Putamen (tissue), 1 donor: Measurements from ENCODE around the gene BMPR1A.
A peak's percentile ranks its signal among the peaks of the same experiment; 100 is the strongest.
"Not testable (repeated sequence)": the region's sequence is repeated elsewhere in the genome, so short reads cannot be mapped to it uniquely, and the experiment has no call there.

Experiments used
- DNase-seq: peaks from one replicate; pipeline ENCODE4 v3.0.0-alpha.2; 2016; ENCODE audit warnings: low spot score

Gene BMPR1A

DNA sequence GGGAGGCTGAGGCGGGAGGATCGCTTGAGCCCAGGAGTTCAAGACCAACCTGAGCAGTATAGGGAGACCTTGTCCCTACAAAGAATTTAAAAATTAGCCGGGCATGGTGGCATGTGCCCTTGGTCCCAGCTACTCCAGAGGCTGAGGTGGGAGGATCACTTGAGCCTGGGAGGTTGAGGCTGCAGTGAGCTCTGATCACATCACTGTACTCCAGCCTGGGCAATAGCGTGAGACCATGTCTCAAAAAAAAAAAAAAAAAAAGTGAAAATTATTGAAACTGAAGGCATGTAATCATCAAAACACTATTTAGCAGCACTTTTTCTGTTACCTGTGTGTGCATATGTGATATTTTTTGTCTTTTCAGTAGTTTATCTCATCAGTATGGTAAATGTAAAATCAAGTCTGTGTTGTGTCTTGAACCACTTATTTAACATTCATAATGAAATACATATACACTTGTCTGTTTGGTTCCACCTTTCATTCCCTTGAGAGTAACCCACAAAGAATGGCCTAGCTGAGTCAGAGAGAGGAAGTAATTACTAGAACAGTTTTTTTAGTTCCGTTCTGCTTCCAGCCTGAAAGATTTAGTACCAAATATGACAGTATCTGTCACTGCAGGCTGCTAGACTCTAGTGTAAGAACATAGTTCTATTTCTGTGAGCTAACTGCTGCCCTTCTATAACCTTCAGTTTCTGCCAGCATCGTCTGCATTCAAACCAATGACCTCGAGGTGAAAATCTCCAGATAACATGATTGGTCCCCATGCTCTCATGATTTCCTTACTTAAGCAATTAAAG is 132.4 kb downstream of the BMPR1A start:
- DNase-seq = no peak

DNA sequence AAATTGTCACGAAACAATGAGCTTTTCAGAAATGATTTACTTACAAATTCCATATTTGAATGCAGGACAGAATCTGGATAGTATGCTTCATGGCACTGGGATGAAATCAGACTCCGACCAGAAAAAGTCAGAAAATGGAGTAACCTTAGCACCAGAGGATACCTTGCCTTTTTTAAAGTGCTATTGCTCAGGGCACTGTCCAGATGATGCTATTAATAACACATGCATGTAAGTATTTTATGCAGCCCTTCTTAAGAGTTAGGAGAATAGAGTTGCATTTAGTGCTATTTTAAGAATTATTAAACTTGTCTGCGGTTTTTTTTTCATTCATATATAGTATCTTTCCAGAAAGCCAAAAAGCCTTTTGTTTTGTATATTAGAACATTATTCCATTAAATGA is 133.6 kb downstream of the BMPR1A start:
- DNase-seq = no peak

DNA sequence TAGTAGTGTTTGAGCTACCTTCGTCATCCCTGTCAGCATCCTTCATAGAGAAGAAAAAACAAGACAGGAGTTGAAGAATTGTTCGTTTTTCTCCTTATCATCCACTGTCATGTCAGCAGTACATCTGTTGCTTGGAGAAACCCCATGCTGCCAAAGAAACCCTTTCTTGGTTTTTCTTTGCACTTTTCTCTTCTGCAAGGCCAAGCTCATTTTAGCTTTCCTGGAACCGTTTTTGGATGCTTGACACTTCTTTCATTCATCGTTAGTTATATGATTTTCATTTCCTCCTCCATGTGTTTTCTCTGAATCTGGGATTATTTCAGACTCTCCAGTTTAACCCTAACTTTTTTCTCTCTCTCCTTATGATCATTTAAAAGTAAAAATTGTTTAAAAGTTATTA is 142.1 kb downstream of the BMPR1A start:
- no peak for DNase-seq

DNA sequence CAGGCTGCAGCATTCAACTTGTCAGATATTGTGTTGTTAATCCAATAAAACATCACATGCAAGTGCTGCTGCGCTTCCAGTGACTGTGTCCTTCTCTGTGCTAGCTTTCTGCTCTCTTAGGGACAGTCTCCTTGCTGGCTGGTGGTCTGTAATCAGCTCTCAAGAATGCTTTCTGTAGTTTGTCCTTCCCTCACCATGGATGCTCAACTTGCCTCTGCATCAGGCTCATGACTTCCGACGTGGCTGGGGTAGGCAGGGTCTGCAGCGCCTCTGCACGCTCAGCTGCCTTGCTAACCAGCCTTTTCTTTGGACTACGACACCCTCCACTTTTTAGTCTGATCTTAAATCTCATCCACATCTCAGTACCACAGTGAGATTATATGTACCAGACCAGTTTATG is 142.7 kb downstream of the BMPR1A start:
- no peak for DNase-seq

DNA sequence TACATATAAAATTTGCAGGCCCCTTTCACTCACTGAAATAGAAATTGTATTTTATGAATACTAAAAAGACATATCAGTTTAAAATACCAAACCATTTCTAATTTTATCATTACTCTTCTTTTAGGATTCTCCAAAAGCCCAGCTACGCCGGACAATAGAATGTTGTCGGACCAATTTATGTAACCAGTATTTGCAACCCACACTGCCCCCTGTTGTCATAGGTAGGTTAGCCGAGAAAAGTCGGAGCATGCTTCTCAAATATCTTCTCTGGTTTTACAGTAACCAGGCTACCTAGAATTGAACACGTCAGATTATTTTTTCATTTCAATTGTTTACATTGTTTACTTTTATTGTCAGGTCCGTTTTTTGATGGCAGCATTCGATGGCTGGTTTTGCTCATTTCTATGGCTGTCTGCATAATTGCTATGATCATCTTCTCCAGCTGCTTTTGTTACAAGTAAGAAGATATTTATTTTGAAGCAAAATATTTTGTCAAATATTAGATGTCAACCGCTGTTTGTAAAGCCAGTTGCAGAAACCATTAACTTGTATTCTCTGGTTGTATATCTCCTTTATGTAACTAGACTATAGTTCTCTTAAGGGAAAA is 143.4 kb downstream of the BMPR1A start:
- peak; percentile 69 for DNase-seq

DNA sequence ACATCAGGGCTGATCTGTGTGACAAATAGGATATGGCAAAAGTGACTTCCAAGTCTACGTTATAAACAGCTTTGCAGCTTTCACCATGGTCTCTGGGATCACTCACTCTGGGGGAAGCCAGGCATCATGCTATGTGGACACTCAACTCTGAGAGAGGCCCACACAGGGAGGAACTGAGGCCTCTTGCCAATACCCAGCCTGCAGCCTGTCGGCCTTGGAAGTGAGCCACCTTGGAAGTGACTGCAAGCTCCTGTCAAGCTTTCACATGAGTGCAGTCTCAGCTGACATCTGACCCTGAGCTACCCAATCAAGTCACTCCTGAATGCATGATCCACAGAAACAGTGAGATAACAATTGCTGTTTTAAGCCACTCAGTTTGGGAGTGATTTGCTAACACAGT is 144.5 kb downstream of the BMPR1A start:
- peak; percentile 42 for DNase-seq

DNA sequence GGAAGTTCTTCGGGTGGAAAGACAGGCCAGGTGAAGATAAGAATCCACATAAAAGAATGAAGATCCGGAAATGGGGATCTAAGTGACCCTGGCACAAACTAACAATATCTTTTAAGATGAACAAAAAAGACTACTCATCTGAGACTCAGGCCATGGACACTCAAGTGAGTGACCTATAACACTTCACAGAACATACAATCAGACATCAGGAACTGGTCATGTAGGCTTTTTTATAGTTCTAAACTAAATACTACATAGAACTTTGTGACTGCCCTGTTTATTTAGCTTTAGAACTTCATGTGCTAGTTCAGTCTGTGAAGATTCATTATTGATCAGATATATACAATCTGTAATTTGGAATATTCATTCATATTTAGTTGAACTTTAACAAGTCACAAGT is 148.2 kb downstream of the BMPR1A start:
- DNase-seq = no peak

DNA sequence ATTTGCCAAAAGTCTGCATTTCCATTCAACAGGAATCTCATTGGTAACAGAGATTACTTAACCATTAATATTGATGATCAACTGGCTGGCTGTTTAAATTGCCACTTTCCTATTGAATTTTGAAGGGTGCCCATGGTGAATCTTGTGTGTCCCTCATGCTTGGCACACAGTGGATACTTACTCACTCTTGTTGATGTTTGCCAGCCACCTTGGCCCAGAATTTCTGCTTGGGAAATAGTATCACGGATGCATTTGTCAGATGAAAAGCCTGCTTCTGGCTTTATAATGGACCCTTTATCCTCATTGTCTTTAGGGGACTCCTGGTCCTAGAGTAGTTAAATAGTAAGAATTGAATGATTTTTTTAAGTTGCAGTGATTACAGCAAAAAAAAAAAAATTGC is 149.0 kb downstream of the BMPR1A start:
- no peak for DNase-seq

DNA sequence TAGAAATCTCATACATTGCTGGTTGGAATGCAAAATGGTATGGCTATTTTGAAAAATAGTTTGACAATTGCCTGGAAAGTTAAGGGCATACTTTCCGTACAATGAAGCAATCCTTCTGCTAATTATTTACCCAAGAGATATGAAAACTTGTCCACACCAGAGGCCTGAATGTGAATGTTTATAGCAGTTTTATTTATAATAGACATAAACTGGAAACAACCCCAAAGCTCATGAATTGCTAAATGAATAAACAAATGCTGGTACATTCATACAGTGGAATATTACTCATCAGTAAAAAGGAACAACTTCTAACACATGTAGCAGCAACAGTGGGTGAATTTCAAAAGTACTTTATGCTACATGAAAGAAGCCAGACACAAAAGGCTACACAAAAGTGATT is 158.3 kb downstream of the BMPR1A start:
- DNase-seq = no peak

DNA sequence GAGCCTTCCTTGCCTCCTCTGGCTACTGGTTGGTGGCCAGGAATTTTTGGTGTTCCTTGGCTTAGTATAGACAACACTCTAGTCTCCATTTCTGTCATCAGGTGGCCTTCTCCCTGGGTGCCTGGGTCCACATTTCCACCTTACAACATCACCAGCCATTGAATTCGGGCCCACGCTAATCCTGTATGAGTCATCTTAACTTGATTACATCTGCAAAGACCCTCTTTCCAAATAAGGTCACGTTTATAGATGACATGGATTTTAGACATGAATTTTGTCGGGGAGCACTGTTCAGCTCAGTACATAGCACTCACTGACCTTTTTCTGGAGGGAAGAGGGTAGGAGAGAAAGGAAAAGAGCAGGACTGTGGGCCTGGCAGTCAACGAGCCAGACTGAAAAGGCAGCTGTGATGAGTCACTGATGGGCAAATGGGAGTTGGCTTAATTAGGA is 161.6 kb downstream of the BMPR1A start:
- DNase-seq = no peak

DNA sequence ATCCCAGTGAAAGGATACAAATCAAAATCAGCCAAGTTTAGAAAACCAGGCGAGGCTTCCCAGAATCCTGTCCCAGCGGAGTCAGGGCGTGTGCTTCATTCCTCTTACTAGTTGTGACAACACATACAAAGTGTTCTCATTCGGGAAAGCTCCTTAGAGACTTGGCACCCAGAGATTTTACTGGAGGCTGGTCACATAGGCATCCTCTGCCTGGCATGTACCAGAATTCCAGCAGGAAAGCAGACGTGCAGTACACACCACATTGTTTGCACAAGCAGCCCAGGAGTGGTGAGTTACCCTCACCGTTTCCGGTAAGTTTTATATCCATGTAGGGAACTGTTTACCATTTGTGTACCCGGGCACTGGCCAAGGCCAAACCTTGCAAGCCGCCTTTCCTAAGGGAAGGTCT is 166.1 kb downstream of the BMPR1A start:
- DNase-seq = no peak

DNA sequence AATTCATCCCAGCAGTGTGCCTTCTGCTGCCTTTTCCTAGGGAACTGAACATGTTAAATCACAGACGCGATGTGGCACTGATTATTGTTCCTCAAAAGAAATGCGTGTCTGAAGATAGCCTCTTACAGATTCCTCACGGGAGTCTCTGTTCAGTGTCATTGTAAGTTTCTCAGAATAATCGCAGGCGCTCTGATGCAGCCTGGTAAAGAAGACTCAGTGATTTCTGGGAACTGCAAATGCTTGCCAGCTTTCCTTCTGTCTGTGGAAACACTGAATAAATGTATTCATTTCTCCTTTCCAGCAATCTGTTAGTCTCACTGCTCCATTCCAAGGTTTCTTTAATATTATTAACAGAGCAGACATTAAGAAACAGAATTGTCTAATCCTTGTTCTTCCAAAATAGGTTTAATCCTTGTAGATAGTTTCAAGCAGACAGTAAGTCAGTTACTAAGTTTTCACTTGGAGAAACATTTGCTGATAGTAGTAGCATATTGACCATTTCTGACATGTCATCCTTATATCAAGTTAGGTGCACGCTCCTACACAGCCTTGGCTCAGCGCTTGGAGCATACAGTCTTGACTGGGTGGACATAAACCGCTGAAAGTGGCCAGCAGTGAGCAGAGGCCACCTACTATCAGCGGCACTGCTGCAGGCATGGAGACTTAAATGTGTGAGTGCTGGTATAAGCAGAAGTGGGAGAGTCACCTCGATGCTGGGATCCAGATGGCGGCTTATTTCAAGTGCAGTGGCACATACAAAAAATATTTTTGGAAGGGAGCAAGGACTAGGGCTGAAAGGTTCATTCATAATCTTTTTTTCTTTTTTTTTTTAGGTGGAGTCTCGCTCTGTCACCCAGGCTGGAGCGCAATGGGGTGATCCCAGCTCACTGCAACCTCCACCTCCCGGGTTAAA is 173.3 kb downstream of the BMPR1A start:
- no peak for DNase-seq

DNA sequence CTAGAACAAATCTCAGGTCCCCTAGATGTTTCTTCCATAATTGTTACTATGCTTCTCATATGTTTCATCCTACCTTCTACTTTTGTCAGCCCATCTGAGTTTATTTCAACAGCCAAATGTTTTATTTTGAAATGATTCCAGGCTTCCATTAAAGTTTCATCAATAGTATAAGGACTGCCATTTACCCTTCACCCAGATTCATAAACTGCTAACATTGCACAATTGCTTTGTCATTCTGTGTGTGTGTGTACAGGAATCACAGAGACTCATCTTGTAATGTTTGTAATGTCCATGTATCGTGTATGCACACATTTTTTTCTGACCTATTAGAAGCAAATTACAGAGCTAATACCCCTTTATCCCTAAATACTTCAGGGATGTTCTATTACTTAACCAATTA is 175.5 kb downstream of the BMPR1A start:
- no peak for DNase-seq

DNA sequence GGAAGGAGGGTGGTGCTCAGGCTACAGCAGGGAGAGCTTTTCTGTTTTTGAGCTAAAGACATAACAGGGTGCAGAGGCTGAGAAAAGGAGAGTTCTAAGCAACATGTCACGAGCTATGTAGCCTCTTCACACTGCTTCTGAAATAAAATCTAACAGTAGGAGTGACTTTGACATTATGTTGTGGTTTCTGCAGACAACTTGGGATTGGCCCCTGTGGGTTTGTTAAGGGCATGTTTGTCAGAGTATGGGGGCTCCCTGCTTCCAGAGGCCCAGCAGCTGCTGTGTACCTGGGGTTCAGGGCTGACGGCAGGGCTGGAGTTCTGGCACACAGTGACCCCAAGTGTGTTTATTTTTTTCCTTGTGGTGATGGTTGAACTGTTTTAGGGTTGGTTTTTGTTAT is 176.3 kb downstream of the BMPR1A start:
- no peak for DNase-seq

DNA sequence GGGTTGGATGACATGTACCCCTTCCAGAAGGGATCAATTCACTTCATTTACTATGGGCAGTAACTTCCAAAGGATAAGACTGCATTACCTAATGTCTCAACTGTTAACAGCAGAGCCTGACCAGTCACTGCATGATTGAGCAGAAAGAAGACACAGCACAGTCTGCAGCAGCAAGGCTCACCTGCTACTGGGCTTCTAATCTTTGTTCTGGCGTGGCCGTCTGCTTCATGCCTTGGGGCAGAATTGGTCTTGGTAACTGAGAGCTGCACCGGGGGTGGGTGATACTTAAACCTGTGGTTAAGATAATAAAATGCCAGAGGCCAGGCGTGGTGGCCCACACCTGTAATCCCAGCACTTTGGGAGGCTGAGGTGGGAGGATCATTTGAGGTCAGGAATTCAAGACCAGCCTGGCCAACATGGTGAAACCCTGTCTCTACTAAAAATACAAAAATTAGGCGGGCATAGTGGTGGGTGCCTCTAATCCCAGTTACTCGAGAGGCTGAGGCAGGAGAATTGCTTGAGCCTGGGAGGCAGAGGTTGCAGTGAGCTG is 177.8 kb downstream of the BMPR1A start:
- not testable (repeated sequence) for DNase-seq

DNA sequence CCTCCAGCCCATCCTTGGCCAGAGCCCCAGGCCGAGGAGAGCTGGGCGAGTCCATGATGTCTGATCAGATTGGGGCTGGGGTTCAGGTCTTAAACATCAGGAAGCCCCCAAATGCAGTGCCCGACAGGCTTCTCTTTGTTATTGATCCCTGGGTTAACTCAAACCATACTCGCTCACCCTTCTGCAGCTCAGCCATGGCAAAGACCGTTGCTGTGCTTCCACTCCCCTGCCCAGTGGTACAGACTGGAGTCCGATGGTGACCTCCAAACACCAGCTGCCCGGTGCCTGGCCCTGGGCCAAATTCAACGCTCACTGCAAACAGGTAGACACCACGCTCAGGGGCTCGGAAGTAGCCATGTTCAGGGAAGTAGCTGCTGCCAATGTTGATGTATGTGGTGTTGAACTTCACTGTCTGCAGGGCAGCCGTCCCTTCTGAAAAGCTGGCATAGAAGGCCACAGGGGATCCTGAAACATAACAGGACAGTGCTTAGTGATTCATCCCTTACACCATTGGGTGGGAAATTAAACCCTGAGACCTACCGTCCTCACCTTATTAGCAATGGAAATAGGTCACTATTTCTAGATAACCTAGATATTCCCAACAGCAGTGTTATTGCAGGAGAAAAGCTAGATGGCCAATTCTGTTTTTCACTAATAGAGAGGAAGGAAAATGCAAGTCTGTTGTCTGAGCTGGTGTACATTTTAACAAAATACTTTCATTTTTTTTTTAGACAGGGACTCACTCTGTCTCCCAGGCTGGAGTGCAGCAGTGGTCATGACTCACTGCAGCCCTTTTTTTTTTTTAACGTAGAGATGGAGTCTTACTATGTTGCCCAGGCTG is 180.5 kb downstream of the BMPR1A start:
- no peak for DNase-seq

DNA sequence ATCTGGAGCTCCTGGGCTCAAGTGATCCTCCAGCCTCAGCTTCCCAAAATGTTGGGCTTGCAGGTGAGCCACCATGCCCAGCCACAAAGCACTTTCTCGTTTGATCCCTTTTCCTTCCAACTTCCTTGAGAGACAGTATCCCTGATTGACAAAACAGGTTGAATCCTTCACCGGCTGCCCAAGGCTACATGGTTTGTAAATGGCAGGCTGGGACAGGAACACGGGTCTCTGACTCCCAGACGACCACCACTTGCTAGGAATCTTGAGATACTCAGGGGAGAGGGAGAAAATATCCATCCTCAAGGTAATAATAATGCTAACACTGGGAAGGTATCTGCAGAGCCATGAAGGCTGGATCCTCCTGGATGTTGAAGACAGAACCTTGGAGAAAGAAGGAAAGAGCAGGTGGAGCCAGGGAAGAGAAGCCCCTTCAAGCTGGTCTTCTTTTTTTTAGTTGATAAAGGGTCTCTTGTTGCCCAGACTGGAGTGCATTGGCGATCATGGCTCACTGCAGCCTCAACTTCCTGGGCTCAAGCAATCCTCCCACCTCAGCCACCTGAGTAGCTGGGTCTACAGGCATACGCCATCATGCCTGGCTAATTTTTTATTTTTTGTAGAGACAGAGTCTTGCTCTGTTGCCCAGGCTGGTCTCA is 181.2 kb downstream of the BMPR1A start:
- no peak for DNase-seq

DNA sequence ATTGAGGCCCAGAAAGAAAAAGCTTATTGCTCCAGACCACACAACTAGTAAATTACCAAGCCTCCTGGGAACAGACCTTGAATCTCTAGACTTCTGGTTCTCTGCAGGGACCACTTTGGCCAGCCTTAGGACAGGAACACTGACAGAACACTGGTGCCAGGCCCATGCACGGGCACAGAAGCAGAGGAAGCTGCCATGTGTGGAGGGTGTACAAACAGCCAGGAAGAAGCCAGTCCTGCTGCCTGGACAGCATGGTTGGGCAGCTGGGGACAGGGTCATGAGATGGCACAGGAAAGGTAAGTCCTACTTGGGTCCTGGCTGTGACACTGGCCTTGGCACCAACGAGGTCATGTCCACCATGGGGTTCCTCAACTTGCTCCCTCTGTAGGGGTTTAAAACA is 181.8 kb downstream of the BMPR1A start:
- DNase-seq = no peak

DNA sequence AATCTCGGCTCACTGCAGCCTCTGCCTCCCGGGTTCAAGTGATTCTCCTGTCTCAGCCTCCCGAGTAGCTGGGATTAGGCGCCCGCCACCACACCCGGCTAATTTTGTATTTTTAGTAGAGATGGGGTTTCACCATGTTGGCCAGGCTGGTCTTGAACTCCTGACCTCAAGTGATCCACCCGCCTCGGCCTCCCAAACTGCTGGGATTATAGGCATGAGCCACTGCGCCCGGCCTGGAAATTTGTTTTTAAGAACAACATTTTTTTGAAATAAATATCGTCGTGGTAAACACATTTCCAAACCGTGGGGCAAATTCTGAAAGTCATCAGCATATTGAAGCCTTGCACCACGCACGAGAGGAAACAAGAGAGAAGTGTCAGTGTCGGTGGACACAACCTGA is 183.7 kb downstream of the BMPR1A start:
- DNase-seq = not testable (repeated sequence)

DNA sequence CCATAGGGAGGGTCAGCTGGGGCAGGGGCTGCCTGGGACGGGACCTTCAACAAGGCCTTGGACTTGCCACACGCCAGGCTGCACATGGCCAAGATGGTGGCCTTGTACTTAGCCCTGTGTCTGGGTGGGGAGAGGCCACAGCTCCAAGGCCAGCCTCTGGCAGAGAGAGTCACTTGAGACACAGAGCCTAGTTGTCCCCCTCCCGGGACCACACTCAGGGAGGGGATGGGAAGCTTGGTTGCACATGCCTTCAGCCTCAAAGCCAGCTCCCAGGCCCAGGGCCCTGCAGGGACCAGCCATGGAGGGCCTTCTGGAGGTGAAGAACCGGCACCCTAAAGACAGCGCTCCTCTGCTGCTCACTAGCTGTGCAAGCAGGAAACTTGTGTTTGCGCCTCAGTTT is 184.3 kb downstream of the BMPR1A start:
- no peak for DNase-seq

DNA sequence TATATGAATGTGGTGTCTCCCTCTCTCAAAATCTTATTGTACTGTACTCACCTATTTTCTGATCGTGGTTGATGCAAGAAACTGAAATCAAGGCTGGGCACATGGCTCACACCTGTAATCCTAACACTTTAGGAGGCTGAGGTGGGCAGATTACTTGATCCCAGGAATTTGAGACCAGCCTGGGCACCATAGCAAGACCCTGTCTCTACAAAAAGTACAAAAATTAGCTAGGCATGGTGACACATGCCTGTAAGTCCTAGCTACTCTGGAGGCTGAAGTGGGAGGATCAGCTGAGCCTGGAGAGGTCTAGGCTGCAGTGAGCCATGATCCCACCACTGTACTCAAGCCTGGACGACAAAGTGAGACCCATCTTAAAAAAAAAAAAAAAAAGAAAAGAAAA is 185.0 kb downstream of the BMPR1A start:
- DNase-seq = no peak
